Activated naive CD8-positive, alpha-beta T cell treated with anti-CD3 and anti-CD28 coated beads, Interleukin-2, amount 50 U/mL, for 16 hours (primary cell): ENCODE results near the gene RTF1.
"Not testable (repeated sequence)": the region's sequence is repeated elsewhere in the genome, so short reads cannot be mapped to it uniquely, and the experiment has no call there.

Source experiments
- DNase-seq: peaks from one replicate; pipeline ENCODE4 v3.0.0-alpha.2; 2020; ENCODE audit warnings: low read depth, low spot score

The RTF1 gene

GRCh38 chr15:41437448-41437847 is 20.6 kb downstream of the RTF1 start:
- DNase-seq: no peak

- no peak for DNase-seq
These were observed 21.3 kb downstream of the RTF1 start for GRCh38 chr15:41438206-41438605.

GRCh38 chr15:41438745-41439144 is 21.9 kb downstream of the RTF1 start:
- DNase-seq: not testable (repeated sequence)

- no peak for DNase-seq
These were observed 26.4 kb downstream of the RTF1 start for GRCh38 chr15:41443275-41443674.

- DNase-seq: no peak
These were observed 28.5 kb downstream of the RTF1 start for GRCh38 chr15:41445399-41445798.

GRCh38 chr15:41462084-41462795 is 45.3 kb downstream of the RTF1 start:
- DNase-seq: no peak

GRCh38 chr15:41464889-41465580 is 48.1 kb downstream of the RTF1 start:
- no peak for DNase-seq

GRCh38 chr15:41465822-41466421 is 49.0 kb downstream of the RTF1 start:
- DNase-seq: no peak

GRCh38 chr15:41466711-41467110 is 49.8 kb downstream of the RTF1 start:
- no peak for DNase-seq

GRCh38 chr15:41469644-41470043 is 52.7 kb downstream of the RTF1 start:
- not testable (repeated sequence) for DNase-seq

- no peak for DNase-seq
These were observed 56.5 kb downstream of the RTF1 start for GRCh38 chr15:41473418-41473817.

GRCh38 chr15:41474436-41474835 is 57.5 kb downstream of the RTF1 start:
- no peak for DNase-seq

GRCh38 chr15:41474941-41475340 is 58.0 kb downstream of the RTF1 start:
- no peak for DNase-seq

- DNase-seq: no peak
These were observed 59.6 kb downstream of the RTF1 start for GRCh38 chr15:41476416-41477048.

- DNase-seq: no peak
These were observed 63.7 kb downstream of the RTF1 start for GRCh38 chr15:41480396-41481140.

GRCh38 chr15:41482110-41482877 is 65.4 kb downstream of the RTF1 start:
- no peak for DNase-seq

GRCh38 chr15:41483115-41483514 is 66.2 kb downstream of the RTF1 start:
- no peak for DNase-seq

GRCh38 chr15:41483519-41483918 is 66.6 kb downstream of the RTF1 start:
- DNase-seq: no peak

- no peak for DNase-seq
These were observed 68.2 kb downstream of the RTF1 start for GRCh38 chr15:41484937-41485625.

- no peak for DNase-seq
These were observed 69.4 kb downstream of the RTF1 start for GRCh38 chr15:41486286-41486685.
